HUES64 (cell line): ENCODE results near the gene POMT1.
"Not testable (repeated sequence)": the region's sequence is repeated elsewhere in the genome, so short reads cannot be mapped to it uniquely, and the experiment has no call there.

Experiments used
- H3K27ac ChIP-seq: 2 replicates; pipeline ENCODE4 v1.7.0; 2013; ENCODE audit warnings: low read depth, low read length, inconsistent platforms
- H3K27me3 ChIP-seq: 2 replicates; pipeline ENCODE4 v1.6.1; 2013; ENCODE audit warnings: mild to moderate bottlenecking, low read length; ENCODE audit not compliant: insufficient read depth
- H3K36me3 ChIP-seq: 2 replicates; pipeline ENCODE4 v1.6.1; 2013; ENCODE audit warnings: mild to moderate bottlenecking, low read length; ENCODE audit not compliant: insufficient read depth
- H3K4me1 ChIP-seq: 2 replicates; pipeline ENCODE4 v1.6.1; 2013; ENCODE audit warnings: mild to moderate bottlenecking, low read length, moderate library complexity; ENCODE audit not compliant: insufficient read depth
- H3K4me3 ChIP-seq: 2 replicates; pipeline ENCODE4 v1.5.1; 2013; ENCODE audit warnings: mild to moderate bottlenecking, low read length, moderate library complexity
- H3K9ac ChIP-seq: 2 replicates; pipeline ENCODE4 v1.6.1; 2013; ENCODE audit warnings: mild to moderate bottlenecking, low read depth, low read length
- H3K9me3 ChIP-seq: 2 replicates; pipeline ENCODE4 v1.6.1; 2013; ENCODE audit warnings: low read depth, low read length; ENCODE audit not compliant: insufficient read depth
- WGBS: fragments of 150-250, 120-280 bp; methylation state at CpG from one replicate; pipeline ENCODE4 v1.1.7; 2013; ENCODE audit warnings: missing lambda C conversion rate; 5-methylcytosine and 5-hydroxymethylcytosine counted together

Gene POMT1

GRCh38 chr9:131469951-131470350 lies 32.8 kb upstream of the POMT1 start:
- Histone ChIP-seq H3K36me3 (peaks cover 96% of the 10 kb centered on the region), H3K4me3 (no peak overlapping the region), H3K9ac (no peak overlapping the region), H3K4me1 (no peaks in the 10 kb centered on the region), H3K27me3 (no peaks in the 10 kb centered on the region), H3K9me3 (no peaks in the 10 kb centered on the region), H3K27ac (no peak overlapping the region)
- 96% methylated on average over 16 of the region's 16 CpGs for WGBS

- no peak overlapping the region for H3K27ac ChIP-seq
- H3K4me1 ChIP-seq, result no peaks in the 10 kb centered on the region
- H3K4me3 ChIP-seq, result no peak overlapping the region
- no peaks in the 10 kb centered on the region for H3K9me3 ChIP-seq
- peaks cover 96% of the 10 kb centered on the region for H3K36me3 ChIP-seq
- WGBS, result 98% methylated on average over 12 of the region's 12 CpGs
- H3K27me3 ChIP-seq, result no peaks in the 10 kb centered on the region
- H3K9ac ChIP-seq, result no peak overlapping the region
Observed at GRCh38 chr9:131470581-131470991, 32.1 kb upstream of the POMT1 start.

- peaks cover 99% of the 10 kb centered on the region for H3K36me3 ChIP-seq
- not testable (repeated sequence) for H3K9me3 ChIP-seq, H3K4me1 ChIP-seq, H3K9ac ChIP-seq, H3K27me3 ChIP-seq, H3K4me3 ChIP-seq, H3K27ac ChIP-seq
- 100% methylated on average over 3 of the region's 5 CpGs for WGBS
Observed at GRCh38 chr9:131472085-131472484, 30.6 kb upstream of the POMT1 start.

- H3K9ac ChIP-seq, result no peak overlapping the region
- H3K4me1 ChIP-seq, result no peaks in the 10 kb centered on the region
- no peaks in the 10 kb centered on the region for H3K9me3 ChIP-seq
- H3K27me3 ChIP-seq, result no peaks in the 10 kb centered on the region
- no peak overlapping the region for H3K27ac ChIP-seq
- 96% methylated on average over 9 of the region's 9 CpGs for WGBS
- H3K4me3 ChIP-seq, result no peak overlapping the region
- H3K36me3 ChIP-seq, result peaks cover 99% of the 10 kb centered on the region
Observed at GRCh38 chr9:131473198-131473885, 29.4 kb upstream of the POMT1 start.

- no peaks in the 10 kb centered on the region for H3K9me3 ChIP-seq
- no peaks in the 10 kb centered on the region for H3K27me3 ChIP-seq
- H3K4me1 ChIP-seq, result no peaks in the 10 kb centered on the region
- H3K9ac ChIP-seq, result no peak overlapping the region
- WGBS, result 94% methylated on average over 10 of the region's 10 CpGs
- no peak overlapping the region for H3K4me3 ChIP-seq
- peaks cover 98% of the 10 kb centered on the region for H3K36me3 ChIP-seq
- H3K27ac ChIP-seq, result no peak overlapping the region
Observed at GRCh38 chr9:131473891-131474290, 28.8 kb upstream of the POMT1 start.

- Histone ChIP-seq H3K27ac (no peak overlapping the region), H3K4me3 (no peak overlapping the region), H3K27me3 (no peaks in the 10 kb centered on the region), H3K4me1 (no peaks in the 10 kb centered on the region), H3K9me3 (no peaks in the 10 kb centered on the region), H3K36me3 (peaks cover 98% of the 10 kb centered on the region), H3K9ac (no peak overlapping the region)
- 95% methylated on average over 16 of the region's 16 CpGs for WGBS
Observed at GRCh38 chr9:131474711-131475110, 28.0 kb upstream of the POMT1 start.

- no peak overlapping the region for H3K9ac ChIP-seq
- no peaks in the 10 kb centered on the region for H3K9me3 ChIP-seq
- no peak overlapping the region for H3K27ac ChIP-seq
- H3K4me1 ChIP-seq, result no peaks in the 10 kb centered on the region
- H3K36me3 ChIP-seq, result peaks cover 98% of the 10 kb centered on the region
- H3K27me3 ChIP-seq, result no peaks in the 10 kb centered on the region
- no peak overlapping the region for H3K4me3 ChIP-seq
- 96% methylated on average over 46 of the region's 46 CpGs for WGBS
Observed at GRCh38 chr9:131475111-131475955, 27.4 kb upstream of the POMT1 start.

- Histone ChIP-seq H3K4me1 (no peaks in the 10 kb centered on the region), H3K4me3 (no peak overlapping the region), H3K9ac (no peak overlapping the region), H3K27ac (no peak overlapping the region; the same call in 1 of the 2 replicates), H3K9me3 (no peaks in the 10 kb centered on the region), H3K36me3 (peaks cover 95% of the 10 kb centered on the region), H3K27me3 (no peaks in the 10 kb centered on the region)
- WGBS, result 93% methylated on average over 40 of the region's 40 CpGs
Observed at GRCh38 chr9:131475956-131476776, 26.6 kb upstream of the POMT1 start.

- H3K27ac ChIP-seq, result no peak overlapping the region
- 97% methylated on average over 18 of the region's 18 CpGs for WGBS
- peaks cover 95% of the 10 kb centered on the region for H3K36me3 ChIP-seq
- no peak overlapping the region for H3K9ac ChIP-seq
- no peaks in the 10 kb centered on the region for H3K27me3 ChIP-seq
- no peaks in the 10 kb centered on the region for H3K9me3 ChIP-seq
- no peak overlapping the region for H3K4me3 ChIP-seq
- no peaks in the 10 kb centered on the region for H3K4me1 ChIP-seq
Observed at GRCh38 chr9:131476777-131477345, 25.9 kb upstream of the POMT1 start.

- H3K9ac ChIP-seq, result no peak overlapping the region
- peaks cover 96% of the 10 kb centered on the region for H3K36me3 ChIP-seq
- H3K27ac ChIP-seq, result no peak overlapping the region
- H3K27me3 ChIP-seq, result no peaks in the 10 kb centered on the region
- no peaks in the 10 kb centered on the region for H3K4me1 ChIP-seq
- 96% methylated on average over 11 of the region's 11 CpGs for WGBS
- no peaks in the 10 kb centered on the region for H3K9me3 ChIP-seq
- no peak overlapping the region for H3K4me3 ChIP-seq
Observed at GRCh38 chr9:131477367-131477766, 25.4 kb upstream of the POMT1 start.
